GM12878 (cell line): ENCODE data around the gene COX10. TPM values are rescaled to one million over a fixed set of nuclear protein-coding genes. Genes with fewer than 3 reads are reported as not detected.

Experiments used
- polyA plus RNA-seq, 11 experiments: library from polyadenylated mRNA; depleted of rRNA in 4 of 11; unstranded in 6 of 11; stranded (reverse) in 5 of 11; fragments of >200 nt; fragmentation: Nextera tagmentation in 4 of 11; fragmentation: Illumina TruSeq in 1 of 11; extraction: Ambion mirVana in 4 of 11; extraction: Trizol in 1 of 11; gene quantifications; 1 replicate in 1 of 11; 2 replicates in 10 of 11; pipeline versions ENCODE4 v1.2.1 to v1.2.3, GENCODE V29; 2011 to 2016; ENCODE audit warnings: inconsistent platforms in 2 of 11, missing spikeins in 2 of 11, low read depth in 1 of 11
- small RNA-seq: library from RNA; depleted of rRNA; stranded (forward); fragments of <200 nt; gene quantifications from one replicate; pipeline ENCODE3, GENCODE V24; 2014
- total RNA-seq, 4 experiments: library from RNA; depleted of rRNA in 3 of 4; stranded (reverse); fragments of >200 nt in 3 of 4; fragmentation: Illumina TruSeq in 1 of 4; extraction: Trizol in 1 of 4; gene quantifications; 2 replicates each; pipeline versions ENCODE4 v1.2.1 to v1.2.3, GENCODE V29; 2013 to 2021

Gene COX10
- total and polyA plus RNA-seq, 10 of the 15 experiments (the other 5 are each of a cell fraction or from before 2014, with no cell fraction given), result 9.6 to 29.4 (median 21.3) TPM

Small RNA genes lying within 50 kb of the gene (small RNA-seq; reads per million reads assigned to genes)
- not detected for gene RF00090

Other genes with a start within 250 kb of the COX10 start
- gene CDRT15, start 167.4 kb downstream of the COX10 start, total RNA-seq (2014; rRNA removed), result not detected in 2 replicates
- gene CDRT15, start 167.4 kb downstream of the COX10 start, total RNA-seq (2014; rRNA removed; fragmentation: Illumina TruSeq; extraction: Trizol), result not detected in 2 replicates
- not detected in 2 replicates for gene CDRT15, start 167.4 kb downstream of the COX10 start, total RNA-seq (2021)
- gene CDRT15, start 167.4 kb downstream of the COX10 start, polyA plus RNA-seq (2011; rRNA removed), result not detected in 2 replicates
- gene CDRT15, start 167.4 kb downstream of the COX10 start, polyA plus RNA-seq (2014; fragmentation: Illumina TruSeq; extraction: Trizol), result not detected in 2 replicates
- not detected for gene CDRT15, start 167.4 kb downstream of the COX10 start, polyA plus RNA-seq (2014; fragmentation: Nextera tagmentation; extraction: Ambion mirVana)
- gene CDRT15, start 167.4 kb downstream of the COX10 start, polyA plus RNA-seq (2014; rRNA removed), result not detected in 2 replicates
- gene CDRT15, start 167.4 kb downstream of the COX10 start, polyA plus RNA-seq (2016; fragmentation: Nextera tagmentation; extraction: Ambion mirVana), result under 1 TPM in 1 of 2 experiments, not detected in 1; 0.29 TPM
- gene HS3ST3B1, start 231.6 kb downstream of the COX10 start, total RNA-seq (2014; rRNA removed), result 0.06 and 0.11 TPM in 2 replicates
- gene HS3ST3B1, start 231.6 kb downstream of the COX10 start, total RNA-seq (2014; rRNA removed; fragmentation: Illumina TruSeq; extraction: Trizol), result 0.04 and 0.05 TPM in 2 replicates
- gene HS3ST3B1, start 231.6 kb downstream of the COX10 start, total RNA-seq (2021), result 0.11 and 0.13 TPM in 2 replicates
- 0.03 TPM in 1 of 2 replicates, not detected in the other for gene HS3ST3B1, start 231.6 kb downstream of the COX10 start, polyA plus RNA-seq (2011; rRNA removed)
- 0.03 TPM in 1 of 2 replicates, not detected in the other for gene HS3ST3B1, start 231.6 kb downstream of the COX10 start, polyA plus RNA-seq (2014; fragmentation: Illumina TruSeq; extraction: Trizol)
- under 1 TPM in 1 of 2 experiments, not detected in 1; 0.04 TPM for gene HS3ST3B1, start 231.6 kb downstream of the COX10 start, polyA plus RNA-seq (2014; fragmentation: Nextera tagmentation; extraction: Ambion mirVana)
- gene HS3ST3B1, start 231.6 kb downstream of the COX10 start, polyA plus RNA-seq (2014; rRNA removed), result 0.14 TPM in 1 of 2 replicates, not detected in the other
- gene HS3ST3B1, start 231.6 kb downstream of the COX10 start, polyA plus RNA-seq (2016; fragmentation: Nextera tagmentation; extraction: Ambion mirVana), result under 1 TPM in 1 of 2 experiments, not detected in 1; 0.08 TPM